HCT116 (cell line): ENCODE data around the gene NOL4L. TPM values are rescaled to one million over a fixed set of nuclear protein-coding genes. Genes with fewer than 3 reads are reported as not detected.

Experiments used
- ATAC-seq: fragments of 200-7000 bp; cut with Tn5 transposase; 2 replicates; pipeline ENCODE4 v1.9.1; 2020; ENCODE audit warnings: mild to moderate bottlenecking, moderate library complexity
- BruUV-seq: library from RNA; stranded (reverse); fragments of 400-500 nt; replicated peaks from 2 replicates; lab custom pipeline; 2021; lab: Mats Ljungman, UMichigan
- CTCF ChIA-PET: fragments of 300-600 bp; sonication (Branson Sonifier 250); formaldehyde crosslinking; loops from one replicate; lab custom pipeline; 2021; ENCODE audit warnings: antibody characterized with exemption; lab: Charles Lee
- POLR2A ChIA-PET: fragments of 300-600, 350-600 bp; sonication (Branson Sonifier 250); formaldehyde crosslinking; loops from one replicate; lab custom pipeline; 2021; ENCODE audit warnings: antibody characterized with exemption; lab: Charles Lee
- RAD21 ChIA-PET, 2 experiments: fragments of 300-600 bp; sonication (Branson Sonifier 250); formaldehyde crosslinking; loops; one replicate each; lab custom pipeline; 2023; ENCODE audit warnings: low total read pairs in 2 of 2; ENCODE audit not compliant: uncharacterized antibody in 2 of 2, unreplicated experiment in 2 of 2, low non-redundant PET in 1 of 2; lab: Charles Lee
- DNase-seq: peaks from one replicate; pipeline ENCODE4 v3.0.0-alpha.2; 2010; ENCODE audit warnings: low read depth, low spot score
- H2AFZ ChIP-seq: fragments of 200-600 bp; shearing (Covaris generic), sonication (generic); 2 replicates; pipeline ENCODE4 v1.6.1; 2017; ENCODE audit warnings: low read depth, mixed run types, mixed read lengths, antibody characterized with exemption, low read length; ENCODE audit not compliant: poor library complexity, severe bottlenecking
- H3K27ac ChIP-seq: 2 replicates; pipeline ENCODE4 v1.5.1; 2012; ENCODE audit warnings: low read depth, low read length
- H3K27me3 ChIP-seq: fragments of 200-600 bp; sonication (generic); 2 replicates; pipeline ENCODE4 v1.6.1; 2016; ENCODE audit warnings: mixed run types, low read length, mixed read lengths; ENCODE audit not compliant: insufficient read depth
- H3K36me3 ChIP-seq, 2 experiments: fragments of 200-500 bp in 1 of 2; fragments of 200-600 bp in 1 of 2; sonication (Bioruptor generic) in 1 of 2; sonication (generic) in 1 of 2; 2 replicates each; pipeline versions ENCODE4 v1.5.1 to v1.6.1; 2014 to 2016; ENCODE audit warnings: low read length in 2 of 2, inconsistent platforms in 1 of 2, mixed read lengths in 1 of 2, mixed run types in 1 of 2; ENCODE audit not compliant: insufficient read depth in 2 of 2, control insufficient read depth in 1 of 2
- H3K4me1 ChIP-seq, 2 experiments: fragments of 200-600 bp in 1 of 2; sonication (generic) in 1 of 2; 2 replicates each; pipeline versions ENCODE4 v1.5.1 to v1.6.1; 2012 to 2017; ENCODE audit warnings: low read length in 2 of 2, inconsistent platforms in 1 of 2, mild to moderate bottlenecking in 1 of 2, mixed read lengths in 1 of 2, mixed run types in 1 of 2, moderate library complexity in 1 of 2; ENCODE audit not compliant: insufficient read depth in 2 of 2, control insufficient read depth in 1 of 2
- H3K4me2 ChIP-seq: fragments of 200-600 bp; sonication (generic); 2 replicates; pipeline ENCODE4 v1.6.1; 2017; ENCODE audit warnings: mixed run types, low read length, mixed read lengths
- H3K4me3 ChIP-seq, 2 experiments: fragments of 200-600 bp in 1 of 2; sonication (generic) in 1 of 2; replicated peaks in 1 of 2; 2 replicates each; pipeline ENCODE4 v1.5.1; 2011 to 2016; ENCODE audit warnings: low read length in 2 of 2, control low read depth in 1 of 2, low read depth in 1 of 2, mild to moderate bottlenecking in 1 of 2, mixed read lengths in 1 of 2, mixed run types in 1 of 2
- H3K79me2 ChIP-seq: fragments of 200-600 bp; sonication (generic); 2 replicates; pipeline ENCODE4 v1.6.1; 2017; ENCODE audit warnings: mild to moderate bottlenecking, mixed run types, low read length, moderate library complexity, mixed read lengths; ENCODE audit not compliant: insufficient read depth
- H3K9ac ChIP-seq: fragments of 200-600 bp; sonication (generic); 2 replicates; pipeline ENCODE4 v1.6.1; 2016; ENCODE audit warnings: low read length, mixed read lengths
- H3K9me2 ChIP-seq: fragments of 200-600 bp; sonication (generic), shearing (Covaris generic); 2 replicates; pipeline ENCODE4 v1.6.1; 2017; ENCODE audit warnings: mixed run types, mild to moderate bottlenecking, moderate library complexity; ENCODE audit not compliant: insufficient read depth
- H3K9me3 ChIP-seq, 2 experiments: fragments of 200-500 bp in 1 of 2; fragments of 200-600 bp in 1 of 2; sonication (Bioruptor generic) in 1 of 2; sonication (generic) in 1 of 2; 2 replicates each; pipeline ENCODE4 v1.6.1; 2014 to 2017; ENCODE audit warnings: low read length in 2 of 2, mixed read lengths in 2 of 2, inconsistent platforms in 1 of 2, low read depth in 1 of 2, mild to moderate bottlenecking in 1 of 2, mixed run types in 1 of 2, moderate library complexity in 1 of 2; ENCODE audit not compliant: control insufficient read depth in 1 of 2, insufficient read depth in 1 of 2
- H4K20me1 ChIP-seq: fragments of 200-600 bp; sonication (generic), shearing (Covaris generic); 2 replicates; pipeline ENCODE4 v1.6.1; 2017; ENCODE audit warnings: mixed run types, mild to moderate bottlenecking, moderate library complexity; ENCODE audit not compliant: insufficient read depth
- CEBPB ChIP-seq: IDR thresholded peaks from 2 replicates; pipeline ENCODE4 v1.6.1; 2012; ENCODE audit warnings: low read depth
- CTCF ChIP-seq, 3 experiments: fragments of 200-600 bp in 1 of 3; sonication (generic) in 1 of 3; IDR thresholded peaks in 2 of 3; conservative IDR thresholded peaks in 1 of 3; 2 replicates each; pipeline ENCODE4 v1.5.1; 2012 to 2017; ENCODE audit warnings: low read depth in 2 of 3, low read length in 2 of 3, antibody characterized with exemption in 1 of 3, borderline replicate concordance in 1 of 3, control low read depth in 1 of 3, mild to moderate bottlenecking in 1 of 3, mixed read lengths in 1 of 3, mixed run types in 1 of 3, moderate library complexity in 1 of 3; ENCODE audit not compliant: insufficient read depth in 1 of 3
- ELF1 ChIP-seq: IDR thresholded peaks from 2 replicates; pipeline ENCODE4 v1.6.1; 2012; ENCODE audit warnings: low read depth, borderline replicate concordance
- EZH2phosphoT487 ChIP-seq: fragments of 200-600 bp; IDR thresholded peaks from 2 replicates; pipeline ENCODE4 v1.6.1; 2018; ENCODE audit warnings: antibody characterized with exemption, borderline replicate concordance
- JUND ChIP-seq: IDR thresholded peaks from 2 replicates; pipeline ENCODE4 v1.6.1; 2012
- POLR2A ChIP-seq: IDR thresholded peaks from 2 replicates; pipeline ENCODE4 v1.7.0; 2011; ENCODE audit warnings: borderline replicate concordance; ENCODE audit not compliant: insufficient read depth, insufficient read length; ENCODE audit errors: extremely low read depth
- POLR2AphosphoS5 ChIP-seq: IDR thresholded peaks from 2 replicates; pipeline ENCODE4 v1.6.1; 2011; ENCODE audit warnings: mild to moderate bottlenecking, low read depth, low read length, moderate library complexity
- SIN3A ChIP-seq: IDR thresholded peaks from 2 replicates; pipeline ENCODE4 v1.6.1; 2012; ENCODE audit warnings: low read depth
- SP1 ChIP-seq: IDR thresholded peaks from 2 replicates; pipeline ENCODE4 v1.6.1; 2012; ENCODE audit warnings: low read depth
- TCF7L2 ChIP-seq: IDR thresholded peaks from 2 replicates; pipeline ENCODE4 v1.7.0; 2011; ENCODE audit warnings: borderline replicate concordance, inconsistent platforms; ENCODE audit not compliant: insufficient read depth, insufficient read length; ENCODE audit errors: extremely low read depth
- YY1 ChIP-seq: IDR thresholded peaks from 2 replicates; pipeline ENCODE4 v1.6.1; 2011; ENCODE audit warnings: low read length, low read depth, moderate library complexity, mild to moderate bottlenecking; ENCODE audit not compliant: insufficient replicate concordance; ENCODE audit errors: extremely low read depth
- ZBTB33 ChIP-seq: IDR thresholded peaks from 2 replicates; pipeline ENCODE4 v1.6.1; 2011; ENCODE audit warnings: mild to moderate bottlenecking, low read length, moderate library complexity; ENCODE audit not compliant: insufficient replicate concordance; ENCODE audit errors: extremely low read depth
- ZFX ChIP-seq: fragments of 450-650 bp; IDR thresholded peaks from 2 replicates; pipeline ENCODE4 v1.6.1; 2017
- ZNF274 ChIP-seq: fragments of 200-500 bp; sonication (Bioruptor generic); IDR thresholded peaks from 2 replicates; pipeline ENCODE4 v1.6.1; 2014; ENCODE audit warnings: mild to moderate bottlenecking, low read depth, low read length, inconsistent platforms
- intact Hi-C: fragments of 100-400 bp; cut with micrococcal nuclease; formaldehyde crosslinking; loops from 2 replicates; pipeline ENCODE4 v1.10.0; 2022
- total RNA-seq: library from RNA; stranded (reverse); gene quantifications from one replicate; pipeline ENCODE4 v1.2.1, GENCODE V29; 2021; ENCODE audit not compliant: unreplicated experiment

NOL4L gene
- total RNA-seq, 1 experiment from 2014 or later = 5.9 TPM

- no peak for TF ChIP-seq EZH2phosphoT487
- no peak for TF ChIP-seq POLR2A
- TF ChIP-seq POLR2AphosphoS5 = no peak
- no peak for TF ChIP-seq ZFX
- TF ChIP-seq CTCF (IDR thresholded peaks at IDR 0.05 in 2 of 3, conservative IDR thresholded peaks at IDR 0.05 in 1 of 3; ENCODE audit: borderline replicate concordance in 1 of 3, insufficient read depth in 1 of 3, low read depth in 2 of 3, low read length in 2 of 3) = no peak
- no peak for TF ChIP-seq TCF7L2
- no peak for TF ChIP-seq YY1
- TF ChIP-seq SP1 = no peak
- TF ChIP-seq CEBPB = no peak
- no peak for TF ChIP-seq ZBTB33
- TF ChIP-seq JUND = no peak
- TF ChIP-seq ELF1 = no peak
- TF ChIP-seq SIN3A = no peak
- no peak for TF ChIP-seq ZNF274
- H3K9ac ChIP-seq = no peak overlapping the region
- DNase-seq (no peak), ATAC-seq (no peak)
- BruUV-seq = no TSS peak
- ChIA-PET RAD21 (interaction anchor here in 1 of 2 experiments (0.7 kb wide), 1 partner anchor 13 kb away, joined by 8 read pairs; no protein-coding TSS in a partner anchor), POLR2A (no interaction called here), CTCF (interaction anchor here (2.6 kb wide), 1 partner anchor 118 kb away, joined by 7 read pairs; no protein-coding TSS in a partner anchor)
- no peak overlapping the region for H3K4me3 ChIP-seq
- peaks cover 14 to 45% of the 10 kb centered on the region in 2 experiments; a peak in 3 of 4 replicates for H3K4me1 ChIP-seq
- H3K4me2 ChIP-seq = no peak overlapping the region
- H3K79me2 ChIP-seq = no peaks in the 10 kb centered on the region
- no peaks in the 10 kb centered on the region for H3K9me3 ChIP-seq
- no peaks in the 10 kb centered on the region for H3K36me3 ChIP-seq
- intact Hi-C loops = no loop called here
- H3K27me3 ChIP-seq = no peaks in the 10 kb centered on the region
- H4K20me1 ChIP-seq = no peaks in the 10 kb centered on the region
- H2AFZ ChIP-seq = no peak overlapping the region
- no peak overlapping the region for H3K27ac ChIP-seq
- no peaks in the 10 kb centered on the region for H3K9me2 ChIP-seq
Observed at GRCh38 chr20:32534661-32535240, 50.4 kb downstream of the NOL4L start.
